Osteoblast (primary cell): ENCODE results near the gene FAM168B. TPM values are rescaled to one million over a fixed set of nuclear protein-coding genes. Genes with fewer than 3 reads are reported as not detected.

Source experiments
- DNase-seq: peaks from one replicate; pipeline ENCODE4 v3.0.0; 2011; ENCODE audit warnings: low spot score, mixed read lengths; ENCODE audit not compliant: insufficient read length; ENCODE audit errors: missing footprints
- H2AFZ ChIP-seq: 2 replicates; pipeline ENCODE4 v1.6.0; 2011; ENCODE audit warnings: mild to moderate bottlenecking, low read length
- H3K27ac ChIP-seq: 2 replicates; pipeline ENCODE4 v1.5.1; 2011; ENCODE audit warnings: mild to moderate bottlenecking, low read depth, low read length, moderate library complexity
- H3K27me3 ChIP-seq: 2 replicates; pipeline ENCODE4 v1.6.0; 2012; ENCODE audit warnings: mild to moderate bottlenecking, control low read depth, inconsistent platforms, low read length, moderate library complexity; ENCODE audit not compliant: insufficient read depth
- H3K36me3 ChIP-seq: 2 replicates; pipeline ENCODE4 v1.5.1; 2011; ENCODE audit warnings: mild to moderate bottlenecking, low read length, control low read depth, moderate library complexity; ENCODE audit not compliant: insufficient read depth
- H3K4me1 ChIP-seq: 2 replicates; pipeline ENCODE4 v1.5.1; 2011; ENCODE audit warnings: mild to moderate bottlenecking, low read length, control low read depth, moderate library complexity; ENCODE audit not compliant: insufficient read depth
- H3K4me2 ChIP-seq: 2 replicates; pipeline ENCODE4 v1.6.0; 2011; ENCODE audit warnings: mild to moderate bottlenecking, low read length; ENCODE audit not compliant: insufficient read depth
- H3K4me3 ChIP-seq: fragments of 200-600 bp; sonication (generic); 3 replicates; pipeline ENCODE4 v1.5.1; 2012; ENCODE audit warnings: mild to moderate bottlenecking, low read length, inconsistent platforms; ENCODE audit not compliant: insufficient read depth
- H3K79me2 ChIP-seq: 2 replicates; pipeline ENCODE4 v1.6.0; 2012; ENCODE audit warnings: mild to moderate bottlenecking, low read length, control low read depth, inconsistent platforms; ENCODE audit not compliant: insufficient read depth
- H3K9me3 ChIP-seq: 2 replicates; pipeline ENCODE4 v1.5.1; 2011; ENCODE audit warnings: low read depth, low read length, control low read depth
- H4K20me1 ChIP-seq: 2 replicates; pipeline ENCODE4 v1.6.0; 2012; ENCODE audit warnings: mild to moderate bottlenecking, low read length, control low read depth; ENCODE audit not compliant: insufficient read depth
- CTCF ChIP-seq: IDR thresholded peaks from 2 replicates; pipeline ENCODE4 v1.5.1; 2011; ENCODE audit warnings: mild to moderate bottlenecking, low read depth, low read length, moderate library complexity; ENCODE audit errors: extremely low read depth
- total RNA-seq: library from RNA; depleted of rRNA; stranded (reverse); fragments of >200 nt; gene quantifications from 2 replicates; pipeline ENCODE4 v1.2.3, GENCODE V29; 2012

The FAM168B gene
- total RNA-seq, 1 donor = 117 TPM

- peak; percentile 82 for DNase-seq
- Histone ChIP-seq H3K27ac (no peak overlapping the region), H3K4me2 (no peak overlapping the region), H3K9me3 (no peaks in the 10 kb centered on the region), H2AFZ (no peak overlapping the region), H3K27me3 (peaks cover 4% of the 10 kb centered on the region), H3K4me3 (no peak overlapping the region), H4K20me1 (peaks cover 9% of the 10 kb centered on the region), H3K36me3 (no peaks in the 10 kb centered on the region), H3K79me2 (no peaks in the 10 kb centered on the region), H3K4me1 (peaks cover 3% of the 10 kb centered on the region)
- TF ChIP-seq CTCF = no peak
Observed at GRCh38 chr2:131037398-131038257, 55.6 kb downstream of the FAM168B start.

GRCh38 chr2:131036696-131037397 is 56.4 kb downstream of the FAM168B start:
- no peak overlapping the region for H3K27ac ChIP-seq
- H3K9me3 ChIP-seq = no peaks in the 10 kb centered on the region
- H2AFZ ChIP-seq = no peak overlapping the region
- peaks cover 3% of the 10 kb centered on the region for H3K4me1 ChIP-seq
- no peak for TF ChIP-seq CTCF
- peaks cover 9% of the 10 kb centered on the region for H4K20me1 ChIP-seq
- H3K79me2 ChIP-seq = no peaks in the 10 kb centered on the region
- H3K4me2 ChIP-seq = no peak overlapping the region
- H3K27me3 ChIP-seq = peaks cover 4% of the 10 kb centered on the region
- no peaks in the 10 kb centered on the region for H3K36me3 ChIP-seq
- peak; percentile 83 for DNase-seq
- H3K4me3 ChIP-seq = no peak overlapping the region

GRCh38 chr2:131036269-131036668 is 57.0 kb downstream of the FAM168B start:
- TF ChIP-seq CTCF = no peak
- no peak for DNase-seq
- Histone ChIP-seq H3K4me3 (no peak overlapping the region), H3K4me2 (no peak overlapping the region), H2AFZ (no peak overlapping the region), H3K79me2 (no peaks in the 10 kb centered on the region), H3K27me3 (peaks cover 4% of the 10 kb centered on the region), H3K9me3 (no peaks in the 10 kb centered on the region), H3K27ac (no peak overlapping the region), H3K4me1 (peaks cover 3% of the 10 kb centered on the region), H4K20me1 (peaks cover 7% of the 10 kb centered on the region), H3K36me3 (no peaks in the 10 kb centered on the region)

- Histone ChIP-seq H2AFZ (no peak overlapping the region), H3K4me2 (peak overlapping the region; percentile 71), H3K27ac (no peak overlapping the region), H3K4me3 (peak overlapping the region; percentile 66), H3K79me2 (no peaks in the 10 kb centered on the region), H3K27me3 (peaks cover 4% of the 10 kb centered on the region), H4K20me1 (peaks cover 6% of the 10 kb centered on the region), H3K4me1 (peaks cover 3% of the 10 kb centered on the region), H3K9me3 (no peaks in the 10 kb centered on the region), H3K36me3 (no peaks in the 10 kb centered on the region)
- TF ChIP-seq CTCF = no peak
- DNase-seq = peak; percentile 81
Observed at GRCh38 chr2:131035826-131036231, 57.4 kb downstream of the FAM168B start.
